HEK293T (cell line): ENCODE data around the gene CELSR2.

Experiments used
- CTCF ChIA-PET: fragments of 350-600 bp; formaldehyde crosslinking; extraction: SDS; loops from one replicate; lab custom pipeline; 2021; ENCODE audit warnings: antibody characterized with exemption, inconsistent platforms; lab: Yijun Ruan, JAX
- POLR2A ChIA-PET: fragments of 350-600 bp; formaldehyde crosslinking; extraction: SDS; loops from one replicate; lab custom pipeline; 2020; ENCODE audit warnings: antibody characterized with exemption, inconsistent platforms; lab: Yijun Ruan, JAX
- DNase-seq: peaks from one replicate; pipeline ENCODE4 v3.0.0; 2012; ENCODE audit warnings: mixed read lengths; ENCODE audit errors: extremely low spot score
- ARNT ChIP-seq: fragments of 450-650 bp; IDR thresholded peaks from 2 replicates; pipeline ENCODE4 v1.6.1; 2017; ENCODE audit warnings: mild to moderate bottlenecking
- BHLHE40 ChIP-seq: fragments of 450-650 bp; IDR thresholded peaks from 2 replicates; pipeline ENCODE4 v1.6.1; 2016; ENCODE audit warnings: mild to moderate bottlenecking, moderate library complexity, borderline replicate concordance
- CTBP1 ChIP-seq: fragments of 450-650 bp; IDR thresholded peaks from 2 replicates; pipeline ENCODE4 v1.6.1; 2016; ENCODE audit warnings: borderline replicate concordance
- ELF4 ChIP-seq: fragments of 450-650 bp; IDR thresholded peaks from 2 replicates; pipeline ENCODE4 v1.6.1; 2017; ENCODE audit warnings: antibody characterized with exemption
- FOXA1 ChIP-seq: fragments of 450-650 bp; IDR thresholded peaks from 2 replicates; pipeline ENCODE4 v1.6.1; 2016; ENCODE audit warnings: mild to moderate bottlenecking
- FOXK2 ChIP-seq: fragments of 450-650 bp; IDR thresholded peaks from 2 replicates; pipeline ENCODE4 v1.6.1; 2016; ENCODE audit warnings: mild to moderate bottlenecking
- FOXM1 ChIP-seq: fragments of 450-650 bp; IDR thresholded peaks from 2 replicates; pipeline ENCODE4 v1.6.1; 2017; ENCODE audit warnings: mild to moderate bottlenecking, borderline replicate concordance
- HDGF ChIP-seq: fragments of 450-650 bp; IDR thresholded peaks from 2 replicates; pipeline ENCODE4 v1.6.1; 2017; ENCODE audit warnings: antibody characterized with exemption, borderline replicate concordance
- L3MBTL2 ChIP-seq: fragments of 450-650 bp; conservative IDR thresholded peaks from 2 replicates; pipeline ENCODE4 v1.6.1; 2016; ENCODE audit warnings: mild to moderate bottlenecking
- LEF1 ChIP-seq: fragments of 450-650 bp; IDR thresholded peaks from 2 replicates; pipeline ENCODE4 v1.6.1; 2017; ENCODE audit warnings: mild to moderate bottlenecking, borderline replicate concordance
- NFRKB ChIP-seq: fragments of 450-650 bp; IDR thresholded peaks from 2 replicates; pipeline ENCODE4 v1.6.1; 2016; ENCODE audit warnings: mild to moderate bottlenecking, moderate library complexity
- PKNOX1 ChIP-seq: fragments of 450-650 bp; IDR thresholded peaks from 2 replicates; pipeline ENCODE4 v1.6.1; 2016
- SP1 ChIP-seq: fragments of 450-650 bp; IDR thresholded peaks from 2 replicates; pipeline ENCODE4 v1.6.1; 2017
- SUZ12 ChIP-seq: fragments of 450-650 bp; IDR thresholded peaks from 2 replicates; pipeline ENCODE4 v1.6.1; 2016; ENCODE audit warnings: mild to moderate bottlenecking
- TARDBP ChIP-seq: fragments of 450-650 bp; IDR thresholded peaks from 2 replicates; pipeline ENCODE4 v1.6.1; 2016
- ZNF384 ChIP-seq: fragments of 450-650 bp; IDR thresholded peaks from 2 replicates; pipeline ENCODE4 v1.6.1; 2016

The CELSR2 gene

GRCh38 chr1:109206339-109206738 is 43.0 kb upstream of the CELSR2 start:
- ChIA-PET POLR2A (interaction anchor here (1.9 kb wide), 1 partner anchor 8 kb away, joined by 16 read pairs; the partner anchor contains the start of gene SARS1), CTCF (interaction anchor here (1.2 to 2.0 kb wide), 3 partner anchors 13 to 72 kb away, joined by 4 to 7 read pairs (median 7); no protein-coding TSS in a partner anchor)
- no peak for DNase-seq
- TF ChIP-seq FOXK2 (no peak), TARDBP (no peak), CTBP1 (no peak), HDGF (no peak), L3MBTL2 (no peak), SP1 (no peak), SUZ12 (no peak), BHLHE40 (no peak), PKNOX1 (no peak), FOXM1 (no peak), FOXA1 (no peak), ZNF384 (no peak), NFRKB (no peak), LEF1 (no peak)

GRCh38 chr1:109207467-109208103 is 41.8 kb upstream of the CELSR2 start:
- ChIA-PET CTCF (interaction anchor here (1.0 to 2.0 kb wide), 3 partner anchors 14 to 47 kb away, joined by 3 to 7 read pairs (median 4); no protein-coding TSS in a partner anchor), POLR2A (interaction anchor here (1.2 to 1.5 kb wide), 2 partner anchors 9 to 108 kb away, joined by 3 to 6 read pairs; no protein-coding TSS in a partner anchor)
- TF ChIP-seq NFRKB (no peak), ZNF384 (no peak), FOXM1 (no peak), FOXK2 (no peak), L3MBTL2 (no peak), ARNT (no peak), SUZ12 (no peak), CTBP1 (no peak), SP1 (no peak), BHLHE40 (no peak), HDGF (no peak), LEF1 (no peak), PKNOX1 (no peak), FOXA1 (no peak), TARDBP (no peak), ELF4 (no peak)
- no peak for DNase-seq

GRCh38 chr1:109208394-109208793 is 40.9 kb upstream of the CELSR2 start:
- ChIA-PET POLR2A (interaction anchor here (1.2 to 1.5 kb wide), 2 partner anchors 10 to 109 kb away, joined by 3 to 6 read pairs; no protein-coding TSS in a partner anchor), CTCF (no interaction called here)
- TF ChIP-seq SP1 (no peak), FOXM1 (no peak), ZNF384 (no peak), HDGF (no peak), BHLHE40 (no peak), ELF4 (no peak), FOXA1 (no peak), TARDBP (no peak), L3MBTL2 (no peak), FOXK2 (no peak), ARNT (no peak), NFRKB (no peak), PKNOX1 (no peak), SUZ12 (no peak), LEF1 (no peak), CTBP1 (no peak)
- no peak for DNase-seq

- ChIA-PET CTCF (no interaction called here), POLR2A (interaction anchor here (1.2 to 1.5 kb wide), 2 partner anchors 11 to 109 kb away, joined by 3 to 6 read pairs; no protein-coding TSS in a partner anchor)
- DNase-seq: no peak
- no peak for TF ChIP-seq NFRKB
- no peak for TF ChIP-seq TARDBP
- TF ChIP-seq LEF1: no peak
- no peak for TF ChIP-seq ARNT
- no peak for TF ChIP-seq ELF4
- TF ChIP-seq CTBP1: no peak
- no peak for TF ChIP-seq FOXK2
- no peak for TF ChIP-seq FOXA1
- no peak for TF ChIP-seq ZNF384
- no peak for TF ChIP-seq L3MBTL2
- TF ChIP-seq BHLHE40: no peak
- no peak for TF ChIP-seq HDGF
- TF ChIP-seq SP1: no peak
- TF ChIP-seq FOXM1: no peak
- TF ChIP-seq SUZ12: no peak
- no peak for TF ChIP-seq PKNOX1
These were observed 40.4 kb upstream of the CELSR2 start for GRCh38 chr1:109208836-109209463.
